H1 (cell line): ENCODE data around the gene ZNF524. TPM values are rescaled to one million over a fixed set of nuclear protein-coding genes. Genes with fewer than 3 reads are reported as not detected.
A peak's percentile ranks its signal among the peaks of the same experiment; 100 is the strongest.

Experiments used
- CTCF ChIA-PET: fragments of 300-600 bp; sonication (Branson Sonifier 250); formaldehyde crosslinking; loops from one replicate; lab custom pipeline; 2021; ENCODE audit not compliant: partially characterized antibody; lab: Charles Lee
- POLR2A ChIA-PET: fragments of 300-600 bp; sonication (Branson Sonifier 250); formaldehyde crosslinking; loops from one replicate; lab custom pipeline; 2021; ENCODE audit warnings: inconsistent platforms; ENCODE audit not compliant: partially characterized antibody; lab: Charles Lee
- DNase-seq, 2 experiments: peaks; one replicate each; pipeline versions ENCODE4 v3.0.0 to v3.0.0-alpha.2; 2010 to 2022; ENCODE audit warnings: low spot score in 2 of 2, low read depth in 1 of 2, mixed read lengths in 1 of 2
- FAIRE-seq: peaks from 2 replicates; lab custom pipeline; 2011; peaks lifted over from hg19 to GRCh38; lab: Jason Lieb, UNC
- H2AFZ ChIP-seq: 2 replicates; pipeline ENCODE4 v1.8.1; 2012; ENCODE audit warnings: low read length, inconsistent platforms
- H2AK5ac ChIP-seq: 2 replicates; pipeline ENCODE4 v1.6.1; 2013; ENCODE audit warnings: low read depth, low read length
- H2BK120ac ChIP-seq: replicated peaks from 2 replicates; pipeline ENCODE3; 2013; ENCODE audit warnings: low read depth, low read length, inconsistent platforms
- H2BK12ac ChIP-seq: 2 replicates; pipeline ENCODE4 v1.6.1; 2013; ENCODE audit warnings: low read depth, low read length
- H2BK15ac ChIP-seq: 2 replicates; pipeline ENCODE4 v1.6.1; 2013; ENCODE audit warnings: low read length
- H2BK20ac ChIP-seq: 2 replicates; pipeline ENCODE4 v1.6.1; 2013; ENCODE audit warnings: low read length
- H2BK5ac ChIP-seq: 2 replicates; pipeline ENCODE4 v1.6.1; 2013; ENCODE audit warnings: low read depth, low read length
- H3K14ac ChIP-seq: 2 replicates; pipeline ENCODE4 v1.6.1; 2013; ENCODE audit warnings: inconsistent platforms; ENCODE audit not compliant: insufficient read length
- H3K18ac ChIP-seq: 2 replicates; pipeline ENCODE4 v1.6.1; 2013; ENCODE audit warnings: low read length; ENCODE audit errors: extremely low read depth
- H3K23ac ChIP-seq: 2 replicates; pipeline ENCODE4 v1.6.1; 2013; ENCODE audit warnings: inconsistent platforms; ENCODE audit not compliant: insufficient read length
- H3K23me2 ChIP-seq: 2 replicates; pipeline ENCODE4 v1.6.1; 2013; ENCODE audit warnings: low read depth, low read length
- H3K27ac ChIP-seq: 2 replicates; pipeline ENCODE4 v1.6.1; 2011; ENCODE audit warnings: low read depth, low read length, inconsistent platforms
- H3K27me3 ChIP-seq, 4 experiments: replicated peaks in 1 of 4; 1 replicate in 1 of 4; 2 replicates in 3 of 4; pipeline versions ENCODE4 v1.6.1 to v1.8.1; 2011 to 2013; ENCODE audit warnings: low read length in 3 of 4, mild to moderate bottlenecking in 3 of 4, inconsistent platforms in 2 of 4, mixed read lengths in 2 of 4, moderate library complexity in 1 of 4; ENCODE audit not compliant: control insufficient read depth in 3 of 4, insufficient read depth in 3 of 4; ENCODE audit errors: extremely low read depth in 1 of 4
- H3K36me3 ChIP-seq, 4 experiments: 2 replicates each; pipeline versions ENCODE4 v1.6.1 to v1.8.1; 2011 to 2013; ENCODE audit warnings: mild to moderate bottlenecking in 4 of 4, low read length in 3 of 4, moderate library complexity in 2 of 4, control low read depth in 1 of 4, inconsistent platforms in 1 of 4; ENCODE audit not compliant: insufficient read depth in 4 of 4, control insufficient read depth in 2 of 4
- H3K4ac ChIP-seq: replicated peaks from 2 replicates; pipeline ENCODE3; 2013; ENCODE audit warnings: low read length, low read depth, mixed read lengths, inconsistent platforms; ENCODE audit not compliant: insufficient read length
- H3K4me1 ChIP-seq, 4 experiments: replicated peaks in 1 of 4; 1 replicate in 1 of 4; 2 replicates in 3 of 4; pipeline versions ENCODE4 v1.6.1 to v1.8.1; 2011 to 2013; ENCODE audit warnings: low read length in 3 of 4, inconsistent platforms in 2 of 4, mixed read lengths in 1 of 4; ENCODE audit not compliant: insufficient read depth in 4 of 4, control insufficient read depth in 3 of 4
- H3K4me2 ChIP-seq, 2 experiments: 2 replicates each; pipeline versions ENCODE4 v1.6.1 to v1.8.1; 2011 to 2013; ENCODE audit warnings: low read depth in 2 of 2, low read length in 2 of 2, control low read depth in 1 of 2, inconsistent platforms in 1 of 2, mild to moderate bottlenecking in 1 of 2; ENCODE audit not compliant: insufficient read depth in 1 of 2
- H3K4me3 ChIP-seq, 4 experiments: fragments of 200-600, 300-600 bp in 1 of 4; sonication (generic), shearing (Covaris generic), sonication (Bioruptor Twin) in 1 of 4; 2 replicates each; pipeline versions ENCODE4 v1.5.1 to v1.8.1; 2011 to 2016; ENCODE audit warnings: low read length in 4 of 4, low read depth in 3 of 4, control low read depth in 2 of 4, inconsistent platforms in 2 of 4, mild to moderate bottlenecking in 2 of 4, mixed read lengths in 1 of 4, moderate library complexity in 1 of 4; ENCODE audit not compliant: insufficient read depth in 2 of 4; ENCODE audit errors: extremely low read depth in 1 of 4
- H3K56ac ChIP-seq: replicated peaks from 2 replicates; pipeline ENCODE3; 2013; ENCODE audit warnings: low read depth, mild to moderate bottlenecking, mixed read lengths, low read length, inconsistent platforms; ENCODE audit not compliant: insufficient read length
- H3K79me1 ChIP-seq: 2 replicates; pipeline ENCODE4 v1.6.1; 2013; ENCODE audit warnings: low read depth, low read length, control low read depth
- H3K79me2 ChIP-seq, 2 experiments: 2 replicates each; pipeline versions ENCODE4 v1.6.1 to v1.8.1; 2012 to 2013; ENCODE audit warnings: low read length in 2 of 2, mild to moderate bottlenecking in 2 of 2, inconsistent platforms in 1 of 2; ENCODE audit not compliant: insufficient read depth in 2 of 2, control insufficient read depth in 1 of 2
- H3K9ac ChIP-seq, 4 experiments: replicated peaks in 1 of 4; 1 replicate in 1 of 4; 2 replicates in 3 of 4; pipeline versions ENCODE4 v1.6.1 to v1.8.1; 2011 to 2013; ENCODE audit warnings: low read depth in 3 of 4, low read length in 3 of 4, control low read depth in 2 of 4, mild to moderate bottlenecking in 2 of 4, moderate library complexity in 2 of 4, inconsistent platforms in 1 of 4; ENCODE audit errors: extremely low read depth in 1 of 4
- H3K9me3 ChIP-seq, 2 experiments: 2 replicates each; pipeline versions ENCODE4 v1.6.1 to v1.8.1; 2012 to 2013; ENCODE audit warnings: mild to moderate bottlenecking in 2 of 2, moderate library complexity in 2 of 2, control low read depth in 1 of 2, inconsistent platforms in 1 of 2, low read depth in 1 of 2, low read length in 1 of 2, mixed read lengths in 1 of 2; ENCODE audit not compliant: insufficient read depth in 2 of 2
- H4K20me1 ChIP-seq, 2 experiments: replicated peaks in 1 of 2; 2 replicates each; pipeline versions ENCODE3 to v1.8.1; 2011 to 2013; ENCODE audit warnings: inconsistent platforms in 2 of 2, low read length in 2 of 2, mild to moderate bottlenecking in 1 of 2; ENCODE audit not compliant: insufficient read depth in 2 of 2, control insufficient read depth in 1 of 2
- H4K5ac ChIP-seq: 2 replicates; pipeline ENCODE4 v1.6.1; 2013; ENCODE audit warnings: low read length, low read depth, mixed read lengths, inconsistent platforms; ENCODE audit not compliant: insufficient read length
- H4K8ac ChIP-seq: 2 replicates; pipeline ENCODE4 v1.8.0; 2013; ENCODE audit warnings: mild to moderate bottlenecking, moderate library complexity, low read length, inconsistent platforms; ENCODE audit not compliant: insufficient read depth; ENCODE audit errors: extremely low read depth
- H4K91ac ChIP-seq: replicated peaks from 2 replicates; pipeline ENCODE3; 2013; ENCODE audit warnings: low read length, mixed read lengths, inconsistent platforms; ENCODE audit not compliant: insufficient read length
- E2F6 ChIP-seq: IDR thresholded peaks from 2 replicates; pipeline ENCODE4 v1.6.1; 2012; ENCODE audit warnings: inconsistent platforms
- MAX ChIP-seq: IDR thresholded peaks from 2 replicates; pipeline ENCODE4 v1.6.1; 2012; ENCODE audit warnings: inconsistent platforms
- RBBP5 ChIP-seq: IDR thresholded peaks from 2 replicates; pipeline ENCODE4 v1.7.1; 2012; ENCODE audit warnings: low read depth, mild to moderate bottlenecking, inconsistent platforms, low read length, moderate library complexity, borderline replicate concordance
- SUZ12 ChIP-seq: fragments of 200-600 bp; sonication (generic); IDR thresholded peaks from 2 replicates; pipeline ENCODE4 v1.6.1; 2012; ENCODE audit warnings: mild to moderate bottlenecking, inconsistent platforms, low read length, moderate library complexity, mixed read lengths
- WGBS, 2 experiments: shearing (Covaris generic) in 1 of 2; methylation state at CpG; one replicate each; pipeline versions ENCODE4 v1.1.6 to v1.1.7; 2013 to 2015; ENCODE audit warnings: low lambda C conversion rate in 2 of 2, mixed read lengths in 2 of 2, inconsistent platforms in 1 of 2, low coverage in 1 of 2, missing lambda C conversion rate in 1 of 2; ENCODE audit not compliant: insufficient replicate concordance in 2 of 2, insufficient coverage in 1 of 2, insufficient read length in 1 of 2; ENCODE audit errors: extremely low coverage in 1 of 2, missing lambda C conversion rate in 1 of 2; 5-methylcytosine and 5-hydroxymethylcytosine counted together
- polyA plus RNA-seq, 7 experiments: library from polyadenylated mRNA; depleted of rRNA in 3 of 7; stranded (reverse) in 5 of 7; unstranded in 2 of 7; fragments of >200 nt in 5 of 7; fragments of 200-250 nt in 2 of 7; gene quantifications; 1 replicate in 5 of 7; 2 replicates in 1 of 7; 4 replicates in 1 of 7; pipeline versions ENCODE4 v1.2.1 to v1.2.3, GENCODE V29; 2011 to 2013; ENCODE audit warnings: missing spikeins in 2 of 7, mixed read lengths in 2 of 7
- total RNA-seq: library from RNA; stranded (reverse); fragmentation: NEBNext Ultra II Directional; extraction: Animal tissue kit (Norgen Biotek cat#: 25700); gene quantifications from 2 replicates; pipeline ENCODE4 v1.2.1, GENCODE V29; 2021

ZNF524 gene
- total and polyA plus RNA-seq, 2 of the 8 experiments (the other 6 are each of a cell fraction or from before 2014, with no cell fraction given): 4.4 to 4.7 TPM

- Histone ChIP-seq H2AK5ac (no peak overlapping the region), H3K18ac (no peak overlapping the region; the same call in 1 of the 2 replicates), H3K4me3 (peak overlapping the region in 3 of 4 experiments; percentile 14 to 81 (median 29); a peak in 5 of 8 replicates), H2AFZ (no peak overlapping the region), H3K79me1 (peaks cover 2% of the 10 kb centered on the region; the same call in 1 of the 2 replicates), H3K9ac (0 out of 7 replicates have a peak overlapping the region, but pooled peaks of 1 of the 4 experiments have one; percentile 12), H4K91ac (peak overlapping the region; percentile 55), H3K79me2 (peaks cover 20 to 22% of the 10 kb centered on the region in 2 experiments), H3K27ac (no peak overlapping the region), H3K23me2 (peaks cover 19% of the 10 kb centered on the region), H2BK20ac (no peak overlapping the region), H2BK5ac (0 out of 2 replicates have a peak overlapping the region, but pooled peaks have one; percentile 4), H3K27me3 (no peaks in the 10 kb centered on the region), H2BK12ac (no peak overlapping the region), H3K23ac (no peak overlapping the region), H3K9me3 (no peaks in the 10 kb centered on the region), H2BK120ac (no peak overlapping the region), H3K56ac (no peak overlapping the region), H3K14ac (no peak overlapping the region), H4K8ac (peak overlapping the region; percentile 28), H3K36me3 (0 out of 8 replicates have a peak, but pooled peaks cover 0 to 3% (median 0%) of the 10 kb centered on the region in 4 experiments), H2BK15ac (no peak overlapping the region), H4K20me1 (peaks cover 1 to 5% of the 10 kb centered on the region in 2 experiments), H3K4me1 (peaks cover 3 to 15% (median 10%) of the 10 kb centered on the region in 4 experiments; a peak in 6 of 7 replicates), H3K4ac (no peak overlapping the region), H4K5ac (no peak overlapping the region), H3K4me2 (peak overlapping the region; percentile 78 to 94)
- 71% methylated on average over 29 of the region's 71 CpGs; no CpG with 5 or more reads in 1 of the 2 experiments for WGBS, 2 experiments
- TF ChIP-seq RBBP5: no peak
- peak; percentile 33; the same call in 1 of the 2 replicates for TF ChIP-seq MAX
- TF ChIP-seq E2F6: peak; percentile 34; the same call in 1 of the 2 replicates
- no peak for TF ChIP-seq SUZ12
- ChIA-PET CTCF (interaction anchor here (0.6 to 2.2 kb wide), 16 partner anchors 9 to 663 kb away, joined by 3 to 31 read pairs (median 3); partner anchors contain the start of genes TMEM190 and ZNF581), POLR2A (interaction anchor here (0.6 to 2.5 kb wide), 11 partner anchors 8 to 264 kb away, joined by 3 to 11 read pairs (median 3); partner anchors contain the start of gene ZNF580)
- DNase-seq (no peak), FAIRE-seq (no peak)
Measured at GRCh38 chr19:55652311-55653128, 52.4 kb downstream of the ZNF524 start.
